Measurements from ENCODE around the gene KCNG2.

KCNG2 gene

DNA sequence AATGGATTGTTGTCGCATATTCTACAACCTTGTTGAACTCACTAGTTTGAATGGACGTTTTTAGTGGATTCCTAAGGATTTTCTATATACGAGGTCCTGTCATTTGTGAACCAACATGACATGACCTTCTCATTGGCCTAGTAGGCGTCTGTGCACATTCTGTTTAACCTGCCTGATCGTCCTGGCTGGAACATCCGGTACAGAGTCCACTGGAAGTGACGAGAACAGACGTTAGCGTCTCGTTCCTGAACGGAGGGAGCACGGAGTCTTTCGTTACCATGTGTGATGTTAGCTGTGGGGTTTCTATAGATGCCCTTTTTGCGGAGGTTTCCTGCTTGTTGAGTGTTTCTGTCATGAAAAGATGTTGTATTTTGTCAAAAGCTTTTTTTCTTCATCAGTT is 91.8 kb downstream of the KCNG2 start:
- DNase-seq: no peak

DNA sequence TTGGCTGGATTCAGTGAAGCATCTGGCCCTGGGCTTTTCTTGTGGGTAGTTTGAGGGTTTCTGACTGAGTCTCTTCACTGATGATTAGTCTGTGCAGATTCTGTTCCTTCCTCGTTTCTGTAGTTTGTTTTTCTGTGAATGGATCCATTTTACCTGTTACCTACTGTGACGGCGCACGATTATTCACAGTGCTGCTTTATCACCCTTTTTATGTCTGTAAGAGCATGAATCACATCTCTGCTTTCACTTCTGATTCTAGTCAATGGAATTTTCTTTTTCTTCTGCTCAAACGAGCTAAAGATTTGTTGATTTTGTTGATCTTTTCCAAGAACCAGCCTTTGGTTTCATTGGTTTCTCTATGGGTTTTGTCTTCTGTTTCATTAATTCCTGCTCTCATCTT is 92.9 kb downstream of the KCNG2 start:
- no peak for DNase-seq

DNA sequence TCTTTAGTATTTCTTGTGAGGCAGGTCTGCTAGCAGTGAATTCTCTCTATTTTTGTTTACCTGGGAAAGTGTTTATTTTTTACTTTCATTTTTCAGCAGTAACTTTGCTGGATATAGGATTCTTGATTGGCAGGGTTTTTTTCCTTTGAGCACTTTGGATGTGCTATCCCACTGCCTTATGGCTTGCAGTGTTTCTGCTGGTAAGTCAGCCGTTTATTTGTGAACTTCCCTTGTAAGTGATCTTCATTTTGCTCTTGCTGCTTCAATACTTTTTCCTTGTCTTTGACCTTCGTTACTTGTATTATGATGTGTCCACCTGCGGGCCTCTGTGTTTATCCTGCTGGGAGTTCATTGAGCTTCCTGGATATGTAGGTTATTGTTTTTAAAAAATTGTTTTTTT is 99.0 kb downstream of the KCNG2 start:
- no peak for DNase-seq

DNA sequence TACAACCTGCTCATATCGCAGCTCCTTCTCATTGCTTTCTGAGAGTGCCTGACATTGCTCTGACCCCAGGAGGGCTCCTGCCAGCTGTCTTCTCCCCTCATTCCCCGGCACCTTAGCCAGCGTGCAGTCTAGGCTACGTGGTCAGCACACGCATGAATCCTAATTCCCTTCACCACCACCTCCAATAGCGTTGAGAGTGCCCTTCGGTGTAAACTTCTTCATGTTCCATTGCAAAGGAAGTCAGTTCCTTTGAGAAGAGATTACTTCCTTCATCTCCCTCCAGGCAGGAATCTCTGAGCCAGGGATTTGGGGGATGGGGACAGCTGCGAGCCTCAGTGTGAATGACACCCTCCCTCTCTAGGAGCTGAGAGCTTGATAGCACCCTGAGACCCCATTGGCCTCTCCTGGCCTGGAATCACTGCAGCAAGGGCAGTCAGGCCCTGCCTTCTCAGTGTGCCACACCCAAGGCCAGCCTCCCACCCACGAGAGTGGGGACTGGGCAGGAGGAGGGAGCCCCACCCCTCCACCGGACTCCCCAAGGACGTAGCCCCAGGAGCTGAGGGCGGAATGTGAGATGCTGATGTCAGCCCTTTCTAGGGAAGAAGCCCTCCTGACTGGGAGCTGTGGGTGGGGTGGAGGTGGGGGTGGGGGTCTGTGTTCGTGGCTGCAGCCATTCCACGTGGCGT is 100.3 kb downstream of the KCNG2 start:
- DNase-seq: no peak

DNA sequence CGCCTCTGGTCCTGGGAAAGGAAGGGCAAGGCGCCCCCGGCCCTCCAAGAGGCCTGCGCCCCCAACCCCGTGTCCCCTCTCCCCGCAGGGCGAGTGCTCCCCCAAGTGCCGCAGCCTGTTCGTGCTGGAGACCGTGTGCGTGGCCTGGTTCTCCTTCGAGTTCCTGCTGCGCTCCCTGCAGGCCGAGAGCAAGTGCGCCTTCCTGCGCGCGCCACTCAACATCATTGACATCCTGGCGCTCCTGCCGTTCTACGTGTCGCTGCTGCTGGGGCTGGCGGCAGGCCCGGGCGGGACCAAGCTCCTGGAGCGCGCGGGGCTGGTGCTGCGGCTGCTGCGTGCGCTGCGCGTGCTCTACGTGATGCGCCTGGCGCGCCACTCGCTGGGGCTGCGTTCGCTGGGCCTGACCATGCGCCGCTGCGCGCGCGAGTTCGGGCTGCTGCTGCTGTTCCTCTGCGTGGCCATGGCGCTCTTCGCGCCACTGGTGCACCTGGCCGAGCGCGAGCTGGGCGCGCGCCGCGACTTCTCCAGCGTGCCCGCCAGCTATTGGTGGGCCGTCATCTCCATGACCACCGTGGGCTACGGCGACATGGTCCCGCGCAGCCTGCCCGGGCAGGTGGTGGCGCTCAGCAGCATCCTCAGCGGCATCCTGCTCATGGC is 101.3 kb downstream of the KCNG2 start:
- no peak for DNase-seq

DNA sequence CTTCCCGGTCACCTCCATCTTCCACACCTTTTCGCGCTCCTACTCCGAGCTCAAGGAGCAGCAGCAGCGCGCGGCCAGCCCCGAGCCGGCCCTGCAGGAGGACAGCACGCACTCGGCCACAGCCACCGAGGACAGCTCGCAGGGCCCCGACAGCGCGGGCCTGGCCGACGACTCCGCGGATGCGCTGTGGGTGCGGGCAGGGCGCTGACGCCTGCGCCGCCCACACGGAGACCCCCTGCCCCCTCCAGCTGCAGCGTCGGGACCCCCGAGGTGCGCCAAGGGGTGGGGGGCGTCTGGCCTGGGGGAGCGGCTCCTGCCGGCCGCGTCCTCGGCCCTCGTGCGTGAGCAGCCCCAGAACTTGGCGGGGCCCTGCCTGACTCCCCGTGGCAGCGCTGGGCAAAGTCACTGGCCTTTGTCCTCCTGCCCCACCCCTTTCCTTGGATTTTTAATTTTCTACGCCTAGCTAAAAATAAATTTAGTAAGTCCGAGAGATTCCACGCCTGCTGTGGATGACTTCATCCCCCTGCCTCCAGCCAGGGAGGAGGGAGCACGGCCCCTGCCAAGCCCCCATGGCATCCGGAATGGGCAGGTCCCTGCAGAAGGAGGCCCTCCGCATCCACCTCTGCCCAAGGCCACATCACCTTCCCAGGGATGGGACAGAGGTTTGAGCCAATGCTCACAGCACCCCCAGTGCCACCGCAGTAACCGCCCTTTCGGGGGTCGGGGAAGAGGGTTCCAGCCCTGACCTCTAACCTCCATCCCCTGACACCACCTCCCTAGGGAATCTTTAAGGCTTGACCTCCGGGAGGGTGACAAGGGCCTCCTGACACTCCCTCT is 102.1 kb downstream of the KCNG2 start:
- DNase-seq: no peak

GRCh38 chr18:79900610-79901570 is 103.2 kb downstream of the KCNG2 start:
- no peak for DNase-seq

GRCh38 chr18:79901665-79902064 is 103.9 kb downstream of the KCNG2 start:
- DNase-seq: no peak

- no peak for DNase-seq
Measured at GRCh38 chr18:79902075-79902474, 104.3 kb downstream of the KCNG2 start.

GRCh38 chr18:79902640-79903039 is 104.9 kb downstream of the KCNG2 start:
- no peak for DNase-seq

DNA sequence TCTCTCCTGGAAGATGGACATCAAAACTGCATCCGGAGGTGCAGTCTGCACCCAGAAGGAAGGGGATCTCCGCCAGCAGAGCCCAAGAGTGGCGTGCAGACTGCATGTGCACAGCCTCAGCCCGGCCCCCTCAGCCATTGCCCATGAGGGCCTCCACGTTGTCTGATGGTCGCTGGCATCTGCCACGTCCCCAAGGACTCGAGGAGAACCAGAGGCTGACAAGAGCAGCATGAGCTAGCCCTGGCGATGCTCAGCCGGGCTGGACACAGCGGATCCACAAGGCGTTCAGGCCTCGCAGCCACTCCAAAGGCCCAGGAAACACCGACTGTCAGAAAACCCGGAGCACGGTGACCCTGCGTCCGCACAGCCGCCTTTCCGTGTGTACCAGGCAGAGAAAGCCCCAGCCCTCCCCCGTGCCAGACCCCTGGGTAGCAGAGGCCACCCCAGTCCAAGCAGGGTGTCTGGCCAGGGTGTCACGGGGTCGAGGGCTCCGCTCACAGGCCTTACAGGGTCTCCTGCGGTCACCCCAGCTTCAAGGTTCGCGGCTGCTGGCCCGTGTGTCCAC is 105.4 kb downstream of the KCNG2 start:
- no peak for DNase-seq

DNA sequence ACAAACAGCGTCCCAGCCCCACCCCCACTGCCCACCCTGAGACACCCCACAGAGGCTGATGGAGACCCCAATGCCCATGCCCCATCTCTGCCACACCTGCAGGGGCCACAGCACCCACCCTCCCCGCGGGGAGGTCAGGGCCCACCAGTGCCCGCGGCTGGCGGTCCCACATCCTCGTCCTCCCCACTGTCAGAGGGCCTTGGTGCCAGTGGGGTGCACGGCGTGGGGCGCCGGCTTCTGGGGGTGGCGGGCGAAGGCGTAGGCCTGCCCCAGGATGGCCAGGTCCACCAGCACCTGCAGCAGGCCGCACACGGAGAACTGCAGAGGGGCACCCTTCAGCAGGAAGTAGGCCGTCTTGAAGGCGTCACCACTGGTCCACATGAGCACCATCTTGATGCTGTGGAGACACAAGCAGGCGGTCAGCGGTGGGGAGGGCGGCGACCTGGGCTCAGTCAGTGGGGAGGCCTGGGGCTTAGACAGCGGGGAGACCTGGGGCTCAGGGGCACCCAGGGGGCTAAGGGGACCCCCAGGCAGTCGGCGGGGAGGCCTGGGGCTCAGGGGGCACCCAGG is 106.1 kb downstream of the KCNG2 start:
- no peak for DNase-seq

DNA sequence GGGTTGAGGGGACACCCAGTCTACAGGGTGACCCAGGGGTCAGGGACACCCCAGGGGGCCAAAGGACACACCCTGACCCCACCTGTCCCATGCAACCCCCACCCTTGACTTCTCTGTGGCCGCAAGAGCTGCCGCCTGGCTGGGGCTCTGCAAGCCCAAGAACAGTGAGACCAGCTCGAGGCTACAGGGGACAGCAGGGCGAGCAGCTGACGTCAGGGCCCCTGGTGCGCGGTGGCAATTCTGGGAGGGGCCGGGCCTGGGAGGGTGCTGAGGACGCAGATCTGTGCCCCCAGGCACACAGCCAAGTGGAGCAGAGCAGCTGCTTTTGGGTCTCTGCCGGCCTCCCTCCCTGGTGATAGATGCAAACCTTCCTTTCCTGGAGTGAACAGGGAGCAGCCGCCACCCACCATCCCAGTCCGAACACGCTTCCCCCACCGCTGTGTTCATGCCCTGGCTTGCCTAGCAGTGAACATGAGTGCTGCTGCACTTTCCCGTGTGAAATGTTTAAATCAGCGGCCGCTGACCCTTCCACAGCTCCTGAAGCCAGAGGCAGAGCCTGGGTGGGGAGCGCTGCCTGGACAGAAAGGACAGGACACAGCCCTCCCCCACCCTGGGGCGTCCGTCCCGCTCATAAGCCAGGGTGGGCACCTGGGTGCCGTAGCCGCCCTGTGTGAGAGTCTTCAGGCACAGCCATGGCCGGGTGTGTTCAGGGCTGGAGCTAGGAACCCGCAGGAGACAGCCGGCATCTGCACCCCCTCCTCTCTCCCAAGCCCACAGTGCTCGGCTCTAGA is 106.8 kb downstream of the KCNG2 start:
- DNase-seq: no peak

- DNase-seq: no peak
Measured at GRCh38 chr18:79905389-79905911, 107.7 kb downstream of the KCNG2 start.

DNA sequence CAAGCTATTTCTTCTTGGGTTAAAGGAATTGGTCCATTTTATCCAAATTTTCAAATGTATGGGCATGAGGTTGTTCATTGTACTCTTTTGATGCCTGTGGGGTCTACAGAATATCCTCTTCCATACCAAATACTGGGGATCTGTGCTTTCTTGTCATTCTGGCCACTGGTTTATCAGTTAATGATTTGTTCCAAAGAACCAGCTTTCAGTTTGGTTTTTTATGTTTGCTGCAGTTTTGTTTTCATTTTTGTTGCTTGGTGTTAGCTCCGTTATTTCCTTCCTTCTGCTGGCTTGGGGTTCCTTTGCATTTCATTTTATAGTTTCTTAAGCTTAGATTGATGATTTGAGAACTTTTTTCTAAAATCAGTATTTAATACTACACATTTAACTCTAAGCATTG is 108.3 kb downstream of the KCNG2 start:
- DNase-seq: no peak

GRCh38 chr18:79906706-79907105 is 109.0 kb downstream of the KCNG2 start:
- DNase-seq: no peak

DNA sequence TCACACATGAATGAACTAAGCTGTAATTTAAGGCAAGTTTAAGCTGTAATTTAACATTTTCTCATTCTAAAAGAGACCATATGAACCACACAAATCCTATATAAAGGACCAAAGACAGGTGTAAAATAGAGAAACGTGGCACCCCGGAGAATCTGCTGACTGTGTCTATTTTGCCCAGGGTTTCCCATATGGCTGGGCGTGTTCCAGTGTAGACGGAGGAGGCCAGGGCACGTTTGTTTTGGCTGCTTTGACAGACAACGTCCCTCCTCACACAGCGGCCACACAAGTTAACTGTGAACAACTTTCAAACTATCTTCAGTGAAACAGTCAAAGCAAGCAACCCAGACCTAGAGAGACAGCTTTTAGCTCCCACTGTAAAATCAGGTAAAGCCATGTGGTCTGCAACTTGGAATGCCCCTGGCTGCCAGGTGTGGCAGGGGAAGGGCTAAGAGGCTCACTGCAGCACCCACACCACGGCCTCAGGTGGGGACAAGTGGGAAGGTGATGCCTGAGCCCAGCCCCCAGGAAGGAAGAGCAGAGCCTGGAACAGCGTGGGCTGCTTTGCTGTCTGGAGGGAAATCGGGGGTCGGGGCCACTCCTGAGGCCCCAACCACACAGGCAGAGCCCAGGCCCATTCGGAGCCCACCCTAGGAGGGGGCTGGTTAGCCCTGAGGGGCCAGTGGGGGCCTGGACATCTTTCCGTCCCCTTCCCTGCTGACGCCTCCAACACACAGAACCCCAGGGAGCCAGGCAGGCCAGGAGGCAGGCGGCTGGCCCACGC is 113.0 kb downstream of the KCNG2 start:
- no peak for DNase-seq

DNA sequence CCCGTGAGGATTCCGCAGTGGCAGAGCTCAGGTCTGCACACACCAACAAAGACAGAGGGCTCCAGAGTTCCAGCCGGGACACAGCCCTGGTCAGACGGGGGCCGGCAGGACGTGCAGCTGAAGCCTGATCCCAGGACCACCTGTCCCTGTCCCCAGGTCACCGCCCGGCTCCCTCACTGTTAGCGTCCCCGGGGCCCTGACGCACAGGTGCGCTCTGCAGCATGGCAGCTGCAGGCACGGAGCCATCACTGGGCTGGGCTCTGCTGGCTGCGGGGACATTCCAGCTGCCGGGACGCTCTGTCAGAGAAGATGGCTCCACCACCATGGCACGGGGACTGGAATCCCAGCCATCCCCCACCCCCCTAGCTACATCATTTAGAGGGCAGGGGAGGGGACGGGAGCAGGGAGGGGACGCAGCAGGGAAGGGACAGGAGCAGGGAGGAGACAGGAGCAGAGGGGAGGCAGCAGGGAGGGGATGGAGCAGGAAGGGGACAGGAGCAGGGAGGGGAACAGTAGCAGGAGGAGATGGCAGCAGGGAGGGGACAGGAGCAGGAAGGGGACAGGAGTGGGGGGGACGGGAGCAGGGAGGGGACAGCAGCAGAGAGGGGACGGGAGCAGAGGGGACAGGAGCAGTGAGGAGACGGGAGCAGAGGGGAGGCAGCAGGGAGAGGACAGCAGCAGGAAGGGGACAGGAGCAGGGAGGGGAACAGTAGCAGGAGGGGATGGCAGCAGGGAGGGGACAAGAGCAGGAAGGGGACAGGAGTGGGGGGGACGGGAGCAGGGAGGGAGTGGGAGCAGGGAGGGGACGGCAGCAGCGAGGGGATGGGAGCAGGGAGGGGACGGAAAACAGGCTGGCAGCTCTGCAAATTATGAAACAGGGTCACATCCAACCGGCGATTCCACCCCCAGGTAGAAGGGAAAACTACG is 113.9 kb downstream of the KCNG2 start:
- no peak for DNase-seq

- DNase-seq: no peak
Measured at GRCh38 chr18:79912409-79912991, 114.8 kb downstream of the KCNG2 start.
